Activated CD4-positive, alpha-beta T cell treated with anti-CD3 and anti-CD28 coated beads, Interleukin-2, amount 10 ng/mL, durations not matched to agents 24 days and 14 days (primary cell): Measurements from ENCODE around the gene STPG3. TPM values are rescaled to one million over a fixed set of nuclear protein-coding genes. Genes with fewer than 3 reads are reported as not detected.

Source experiments
- DNase-seq: peaks from one replicate; pipeline ENCODE4 v3.0.0; 2022
- H3K27ac Mint-ChIP-seq: one replicate; pipeline ENCODE4 v1.8.0; 2022; ENCODE audit warnings: mild to moderate bottlenecking, mixed read lengths
- H3K27me3 Mint-ChIP-seq: one replicate; pipeline ENCODE4 v1.8.0; 2022; ENCODE audit warnings: mixed read lengths
- H3K36me3 Mint-ChIP-seq: one replicate; pipeline ENCODE4 v1.8.0; 2022; ENCODE audit warnings: low read depth, mild to moderate bottlenecking, mixed read lengths
- H3K4me1 Mint-ChIP-seq: one replicate; pipeline ENCODE4 v1.8.0; 2021; ENCODE audit warnings: mixed read lengths
- H3K4me3 Mint-ChIP-seq: one replicate; pipeline ENCODE4 v1.8.0; 2022; ENCODE audit warnings: mild to moderate bottlenecking, moderate library complexity, mixed read lengths
- H3K9me3 Mint-ChIP-seq: one replicate; pipeline ENCODE4 v1.8.0; 2021; ENCODE audit warnings: mixed read lengths
- intact Hi-C: fragments of 100-400 bp; cut with micrococcal nuclease; formaldehyde crosslinking; loops from one replicate; pipeline ENCODE4 v1.15.1; 2023
- total RNA-seq: library from RNA; stranded (reverse); gene quantifications from 2 replicates; pipeline ENCODE4 v1.2.3, GENCODE V29; 2022

Gene STPG3
- 0.54 and 0.99 TPM in 2 replicates for total RNA-seq

- DNase-seq = no peak
- peaks cover 3% of the 10 kb centered on the region for H3K36me3 Mint-ChIP-seq
- intact Hi-C loops = no loop called here
- no peak within 1 kb of the TSS for H3K4me3 Mint-ChIP-seq
- peaks cover 1% of the 10 kb centered on the region for H3K27me3 Mint-ChIP-seq
- H3K4me1 Mint-ChIP-seq = peaks cover 6% of the 10 kb centered on the region
- H3K9me3 Mint-ChIP-seq = no peaks in the 10 kb centered on the region
- no peak within 1 kb of the TSS for H3K27ac Mint-ChIP-seq
Observed at GRCh38 chr9:137251194-137251461, at the start of gene STPG3. Gene STPG3, plus strand, starts transcription at chr9:137251286. Its CDS starts 1 bp downstream, at chr9:137251287.

GRCh38 chr9:137202966-137203365, 48.1 kb upstream of the STPG3 start:
- H3K4me3 Mint-ChIP-seq = no peak overlapping the region
- peaks cover 17% of the 10 kb centered on the region for H3K36me3 Mint-ChIP-seq
- DNase-seq = no peak
- H3K27ac Mint-ChIP-seq = no peak overlapping the region
- peaks cover 30% of the 10 kb centered on the region for H3K4me1 Mint-ChIP-seq
- peaks cover 2% of the 10 kb centered on the region for H3K27me3 Mint-ChIP-seq
- no peaks in the 10 kb centered on the region for H3K9me3 Mint-ChIP-seq
- intact Hi-C loops = loop anchor here (5.0 kb wide), 1 partner anchor 39 kb away; the partner anchor contains the start of gene TUBB4B

- DNase-seq = no peak
- Mint-ChIP-seq H3K9me3 (no peaks in the 10 kb centered on the region), H3K4me1 (peaks cover 30% of the 10 kb centered on the region), H3K36me3 (peaks cover 24% of the 10 kb centered on the region), H3K4me3 (peak overlapping the region; percentile 94), H3K27ac (peak overlapping the region; percentile 91), H3K27me3 (no peaks in the 10 kb centered on the region)
- intact Hi-C loops = loop anchor here (1.0 to 5.0 kb wide), 4 partner anchors 16 to 75 kb away; partner anchors contain the start of genes ANAPC2, SSNA1 and TUBB4B
Observed at GRCh38 chr9:137204731-137205125, 46.4 kb upstream of the STPG3 start.

- no peaks in the 10 kb centered on the region for H3K27me3 Mint-ChIP-seq
- H3K36me3 Mint-ChIP-seq = peaks cover 26% of the 10 kb centered on the region
Observed at GRCh38 chr9:137205126-137206069, 45.7 kb upstream of the STPG3 start, which contains the start of the genes NDOR1 and TMEM203. Gene NDOR1, plus strand, starts transcription at chr9:137205700. Its CDS starts 78 bp downstream, at chr9:137205778. Gene TMEM203, minus strand, starts transcription at chr9:137205648. Its CDS starts 234 bp downstream, at chr9:137205414.

GRCh38 chr9:137206602-137207001, 44.5 kb upstream of the STPG3 start:
- intact Hi-C loops = no loop called here
- peak overlapping the region; percentile 93 for H3K27ac Mint-ChIP-seq
- H3K4me3 Mint-ChIP-seq = peak overlapping the region; percentile 94
- H3K27me3 Mint-ChIP-seq = no peaks in the 10 kb centered on the region
- DNase-seq = no peak
- H3K4me1 Mint-ChIP-seq = peaks cover 28% of the 10 kb centered on the region
- H3K9me3 Mint-ChIP-seq = no peaks in the 10 kb centered on the region
- peaks cover 26% of the 10 kb centered on the region for H3K36me3 Mint-ChIP-seq

More at GRCh38 chr9:137205126-137206069, 45.7 kb upstream of the STPG3 start, which contains the start of the genes NDOR1 and TMEM203:
- intact Hi-C loops = loop anchor here (1.0 kb wide), 3 partner anchors 17 to 76 kb away; partner anchors contain the start of genes ANAPC2 and SSNA1
- Mint-ChIP-seq H3K4me3 (peak within 1 kb of the TSS; percentile 94), H3K9me3 (no peaks in the 10 kb centered on the region), H3K4me1 (peaks cover 30% of the 10 kb centered on the region), H3K27ac (peak within 1 kb of the TSS; percentile 93)
- DNase-seq = peak; percentile 99

- Mint-ChIP-seq H3K27ac (no peak overlapping the region), H3K36me3 (peaks cover 21% of the 10 kb centered on the region), H3K27me3 (no peaks in the 10 kb centered on the region), H3K4me3 (no peak overlapping the region), H3K4me1 (peaks cover 11% of the 10 kb centered on the region), H3K9me3 (no peaks in the 10 kb centered on the region)
- no peak for DNase-seq
- intact Hi-C loops = no loop called here
Observed at GRCh38 chr9:137211532-137211931, 39.6 kb upstream of the STPG3 start.

GRCh38 chr9:137212520-137212919, 38.6 kb upstream of the STPG3 start:
- no peaks in the 10 kb centered on the region for H3K27me3 Mint-ChIP-seq
- DNase-seq = no peak
- no peaks in the 10 kb centered on the region for H3K9me3 Mint-ChIP-seq
- intact Hi-C loops = no loop called here
- H3K4me1 Mint-ChIP-seq = peaks cover 1% of the 10 kb centered on the region
- H3K4me3 Mint-ChIP-seq = no peak overlapping the region
- H3K36me3 Mint-ChIP-seq = peaks cover 16% of the 10 kb centered on the region
- no peak overlapping the region for H3K27ac Mint-ChIP-seq

- intact Hi-C loops = no loop called here
- DNase-seq = no peak
- H3K9me3 Mint-ChIP-seq = no peaks in the 10 kb centered on the region
- H3K36me3 Mint-ChIP-seq = peaks cover 11% of the 10 kb centered on the region
- no peaks in the 10 kb centered on the region for H3K27me3 Mint-ChIP-seq
- H3K27ac Mint-ChIP-seq = no peak overlapping the region
- H3K4me3 Mint-ChIP-seq = no peak overlapping the region
- H3K4me1 Mint-ChIP-seq = no peaks in the 10 kb centered on the region
Observed at GRCh38 chr9:137213160-137214060, 37.7 kb upstream of the STPG3 start.

- no peak for DNase-seq
- Mint-ChIP-seq H3K4me3 (no peak overlapping the region), H3K9me3 (no peaks in the 10 kb centered on the region), H3K27ac (no peak overlapping the region), H3K36me3 (peaks cover 6% of the 10 kb centered on the region), H3K27me3 (no peaks in the 10 kb centered on the region), H3K4me1 (no peaks in the 10 kb centered on the region)
- intact Hi-C loops = no loop called here
Observed at GRCh38 chr9:137214620-137215019, 36.5 kb upstream of the STPG3 start.

GRCh38 chr9:137215196-137215986, 35.7 kb upstream of the STPG3 start:
- H3K4me3 Mint-ChIP-seq = no peak overlapping the region
- no peak overlapping the region for H3K27ac Mint-ChIP-seq
- DNase-seq = no peak
- H3K4me1 Mint-ChIP-seq = no peaks in the 10 kb centered on the region
- intact Hi-C loops = no loop called here
- H3K9me3 Mint-ChIP-seq = no peaks in the 10 kb centered on the region
- no peaks in the 10 kb centered on the region for H3K27me3 Mint-ChIP-seq
- H3K36me3 Mint-ChIP-seq = peaks cover 4% of the 10 kb centered on the region

- intact Hi-C loops = no loop called here
- peaks cover 4% of the 10 kb centered on the region for H3K36me3 Mint-ChIP-seq
- no peaks in the 10 kb centered on the region for H3K27me3 Mint-ChIP-seq
- no peak overlapping the region for H3K27ac Mint-ChIP-seq
- no peaks in the 10 kb centered on the region for H3K9me3 Mint-ChIP-seq
- no peaks in the 10 kb centered on the region for H3K4me1 Mint-ChIP-seq
- DNase-seq = no peak
- no peak overlapping the region for H3K4me3 Mint-ChIP-seq
Observed at GRCh38 chr9:137216188-137216965, 34.7 kb upstream of the STPG3 start.

- H3K27me3 Mint-ChIP-seq = no peaks in the 10 kb centered on the region
- H3K9me3 Mint-ChIP-seq = no peaks in the 10 kb centered on the region
- intact Hi-C loops = no loop called here
- H3K4me1 Mint-ChIP-seq = no peaks in the 10 kb centered on the region
- no peak for DNase-seq
- no peak overlapping the region for H3K27ac Mint-ChIP-seq
- peaks cover 4% of the 10 kb centered on the region for H3K36me3 Mint-ChIP-seq
- no peak overlapping the region for H3K4me3 Mint-ChIP-seq
Observed at GRCh38 chr9:137217276-137218211, 33.5 kb upstream of the STPG3 start.
